A549 (cell line): ENCODE data around the gene IGFBP4. TPM values are rescaled to one million over a fixed set of nuclear protein-coding genes. Genes with fewer than 3 reads are reported as not detected.

Experiments used
- ATAC-seq, 2 experiments: fragments of 200-7000 bp in 1 of 2; fragments of >200 bp in 1 of 2; cut with Nextera tagmentation in 1 of 2; cut with Tn5 transposase in 1 of 2; 3 replicates each; pipeline versions ENCODE4 v1.8.0 to v1.9.1; 2018 to 2020; ENCODE audit warnings: mild to moderate bottlenecking in 1 of 2, moderate library complexity in 1 of 2
- CTCF ChIA-PET: fragments of 300-600 bp; sonication (Branson Sonifier 250); formaldehyde crosslinking; extraction: SDS; loops from one replicate; lab custom pipeline; 2021; ENCODE audit warnings: antibody characterized with exemption, inconsistent platforms; lab: Yijun Ruan, JAX
- POLR2A ChIA-PET: fragments of 350-600 bp; formaldehyde crosslinking; extraction: SDS; loops from one replicate; lab custom pipeline; 2021; ENCODE audit warnings: antibody characterized with exemption, inconsistent platforms; lab: Yijun Ruan, JAX
- DNase-seq, 2 experiments: peaks; one replicate each; pipeline versions ENCODE4 v3.0.0 to v3.0.0-alpha.2; 2011 to 2016; ENCODE audit warnings: low read depth in 1 of 2, low spot score in 1 of 2
- FAIRE-seq: peaks from 2 replicates; lab custom pipeline; 2011; peaks lifted over from hg19 to GRCh38; lab: Jason Lieb, UNC
- H3K27ac ChIP-seq, 2 experiments: fragments of >200 bp; sonication (Bioruptor Twin); formaldehyde crosslinking; 3 replicates each; pipeline ENCODE4 v1.5.1; 2016 to 2017
- H3K4me1 ChIP-seq: fragments of >200 bp; sonication (Bioruptor Twin); formaldehyde crosslinking; 3 replicates; pipeline ENCODE4 v1.6.1; 2016
- H3K4me2 ChIP-seq: fragments of >200 bp; sonication (Bioruptor Twin); formaldehyde crosslinking; 3 replicates; pipeline ENCODE4 v1.6.1; 2016
- H3K4me3 ChIP-seq: fragments of >200 bp; sonication (Bioruptor Twin); formaldehyde crosslinking; 3 replicates; pipeline ENCODE4 v1.5.1; 2016
- H3K9me3 ChIP-seq: fragments of >200 bp; sonication (Bioruptor Twin); formaldehyde crosslinking; 3 replicates; pipeline ENCODE4 v1.6.1; 2016
- CBX2 ChIP-seq: fragments of 200-600 bp; sonication (generic); IDR thresholded peaks from 2 replicates; pipeline ENCODE4 v1.6.1; 2016; ENCODE audit warnings: low read depth, mild to moderate bottlenecking, borderline replicate concordance
- CBX8 ChIP-seq: fragments of 200-600 bp; sonication (generic); IDR thresholded peaks from 2 replicates; pipeline ENCODE4 v1.6.1; 2016
- CHD2 ChIP-seq: fragments of 150-350 bp; IDR thresholded peaks from 2 replicates; pipeline ENCODE4 v1.6.1; 2014; ENCODE audit warnings: low read length; ENCODE audit not compliant: partially characterized antibody
- EHF ChIP-seq: fragments of 250-450 bp; sonication (Bioruptor Pico); IDR thresholded peaks from 2 replicates; pipeline ENCODE4 v1.5.0; 2020; ENCODE audit warnings: mild to moderate bottlenecking
- ESRRA ChIP-seq: fragments of 150-350 bp; IDR thresholded peaks from 2 replicates; pipeline ENCODE4 v1.6.1; 2014; ENCODE audit warnings: mild to moderate bottlenecking, low read length, borderline replicate concordance
- FOSB ChIP-seq: fragments of 250-450 bp; sonication (Bioruptor Pico); IDR thresholded peaks from 2 replicates; pipeline ENCODE4 v1.5.0; 2020; ENCODE audit warnings: mild to moderate bottlenecking, moderate library complexity
- HEYL ChIP-seq: fragments of 250-450 bp; sonication (Bioruptor Pico); IDR thresholded peaks from 2 replicates; pipeline ENCODE4 v1.8.0; 2021; ENCODE audit warnings: mild to moderate bottlenecking, moderate library complexity
- HOXA7 ChIP-seq: fragments of 250-450 bp; sonication (Bioruptor Pico); IDR thresholded peaks from 2 replicates; pipeline ENCODE4 v1.5.0; 2020; ENCODE audit warnings: mild to moderate bottlenecking, moderate library complexity
- HOXB13 ChIP-seq: fragments of 250-450 bp; sonication (Bioruptor Pico); IDR thresholded peaks from 2 replicates; pipeline ENCODE4 v1.5.0; 2020; ENCODE audit warnings: low read depth, mild to moderate bottlenecking, moderate library complexity
- JUN ChIP-seq, 2 experiments: fragments of >200 bp; sonication (Bioruptor Twin); formaldehyde crosslinking; IDR thresholded peaks; 2 replicates in 1 of 2; 3 replicates in 1 of 2; pipeline ENCODE4 v1.6.1; 2016 to 2017
- JUNB ChIP-seq: fragments of >200 bp; sonication (Bioruptor Twin); formaldehyde crosslinking; IDR thresholded peaks from 2 replicates; pipeline ENCODE4 v1.6.1; 2016
- KDM1A ChIP-seq: fragments of 200-600 bp; sonication (generic); IDR thresholded peaks from 2 replicates; pipeline ENCODE4 v1.6.1; 2016; ENCODE audit warnings: low read depth, mild to moderate bottlenecking
- KDM5A ChIP-seq: fragments of 200-600 bp; sonication (generic); IDR thresholded peaks from 2 replicates; pipeline ENCODE4 v1.6.1; 2016; ENCODE audit warnings: antibody characterized with exemption, mild to moderate bottlenecking
- MAZ ChIP-seq: fragments of 150-350 bp; IDR thresholded peaks from 2 replicates; pipeline ENCODE4 v1.6.1; 2014; ENCODE audit warnings: antibody characterized with exemption, low read depth, low read length, borderline replicate concordance
- NPAS2 ChIP-seq: fragments of 250-450 bp; sonication (Bioruptor Pico); IDR thresholded peaks from 2 replicates; pipeline ENCODE4 v1.8.0; 2022; ENCODE audit warnings: mild to moderate bottlenecking, moderate library complexity, borderline replicate concordance
- NR3C1 ChIP-seq: fragments of >200 bp; sonication (Bioruptor Twin); formaldehyde crosslinking; IDR thresholded peaks from 3 replicates; pipeline ENCODE4 v1.6.1; 2017
- POLR2A ChIP-seq: IDR thresholded peaks from 2 replicates; pipeline ENCODE4 v1.6.1; 2012; ENCODE audit warnings: mild to moderate bottlenecking, low read length
- POLR2AphosphoS2 ChIP-seq: conservative IDR thresholded peaks from 2 replicates; pipeline ENCODE4 v1.6.1; 2012; ENCODE audit warnings: low read length, improper control_type of control experiment, inconsistent platforms
- RAD21 ChIP-seq, 2 experiments: fragments of >200 bp in 1 of 2; sonication (Bioruptor Twin) in 1 of 2; formaldehyde crosslinking in 1 of 2; IDR thresholded peaks in 1 of 2; conservative IDR thresholded peaks in 1 of 2; 2 replicates in 1 of 2; 3 replicates in 1 of 2; pipeline ENCODE4 v1.6.1; 2012 to 2018; ENCODE audit warnings: inconsistent platforms in 1 of 2
- RARB ChIP-seq: fragments of 250-450 bp; sonication (Bioruptor Pico); IDR thresholded peaks from 2 replicates; pipeline ENCODE4 v1.8.0; 2021; ENCODE audit warnings: mild to moderate bottlenecking, moderate library complexity
- RCOR1 ChIP-seq: fragments of 150-350 bp; IDR thresholded peaks from 2 replicates; pipeline ENCODE4 v1.6.1; 2014; ENCODE audit warnings: antibody characterized with exemption, low read length, low read depth
- RFX5 ChIP-seq: fragments of 450-650 bp; IDR thresholded peaks from 2 replicates; pipeline ENCODE4 v1.7.1; 2014; ENCODE audit warnings: antibody characterized with exemption, mild to moderate bottlenecking, moderate library complexity
- RNF2 ChIP-seq: fragments of 200-600 bp; sonication (generic); IDR thresholded peaks from 2 replicates; pipeline ENCODE4 v1.6.1; 2016; ENCODE audit warnings: low read depth, mild to moderate bottlenecking, antibody characterized with exemption, moderate library complexity, borderline replicate concordance
- SMC3 ChIP-seq: fragments of >200 bp; sonication (Bioruptor Twin); formaldehyde crosslinking; IDR thresholded peaks from 3 replicates; pipeline ENCODE4 v1.6.1; 2018; ENCODE audit warnings: inconsistent platforms
- SREBF2 ChIP-seq: fragments of 450-650 bp; IDR thresholded peaks from 2 replicates; pipeline ENCODE4 v1.6.1; 2014; ENCODE audit warnings: mild to moderate bottlenecking, moderate library complexity
- TFCP2L1 ChIP-seq: fragments of 250-450 bp; sonication (Bioruptor Pico); IDR thresholded peaks from 2 replicates; pipeline ENCODE4 v1.5.0; 2021; ENCODE audit warnings: mild to moderate bottlenecking
- TP53 ChIP-seq: fragments of 250-450 bp; sonication (Bioruptor Pico); IDR thresholded peaks from 2 replicates; pipeline ENCODE4 v1.5.0; 2021; ENCODE audit warnings: mild to moderate bottlenecking, moderate library complexity
- ZC3H11A ChIP-seq: fragments of 450-650 bp; IDR thresholded peaks from 2 replicates; pipeline ENCODE4 v1.6.1; 2014; ENCODE audit warnings: antibody characterized with exemption, mild to moderate bottlenecking
- WGBS: methylation state at CpG from one replicate; pipeline ENCODE4 v1.1.6; 2017; ENCODE audit errors: missing lambda C conversion rate; 5-methylcytosine and 5-hydroxymethylcytosine counted together
- polyA plus RNA-seq, 4 experiments: library from polyadenylated mRNA; depleted of rRNA in 3 of 4; stranded (reverse); fragments of >200 nt; fragmentation: RNase III in 1 of 4; extraction: RNeasy Plus Mini Kit Qiagen cat#74134 plus additional on column Dnase treatment in 1 of 4; gene quantifications; 2 replicates in 3 of 4; 3 replicates in 1 of 4; pipeline ENCODE4 v1.2.3, GENCODE V29; 2011 to 2017
- TF ChIP-seq, protein P1 (sequence below): fragments of 250-450 bp; sonication (Bioruptor Pico); IDR thresholded peaks from 2 replicates; pipeline ENCODE4 v1.5.0; 2020; ENCODE audit warnings: low read depth, mild to moderate bottlenecking, moderate library complexity
- TF ChIP-seq, protein P2 (sequence below): fragments of 450-650 bp; IDR thresholded peaks from 2 replicates; pipeline ENCODE4 v1.6.1; 2014; ENCODE audit warnings: antibody characterized with exemption
- TF ChIP-seq, protein P3 (sequence below): fragments of >200 bp; sonication (Bioruptor Twin); formaldehyde crosslinking; IDR thresholded peaks from 3 replicates; pipeline ENCODE4 v1.5.1; 2016

Gene IGFBP4
- polyA plus RNA-seq, 2 of the 4 experiments (the other 2 are of a cell fraction): 1,080 to 1,829 TPM

DNA sequence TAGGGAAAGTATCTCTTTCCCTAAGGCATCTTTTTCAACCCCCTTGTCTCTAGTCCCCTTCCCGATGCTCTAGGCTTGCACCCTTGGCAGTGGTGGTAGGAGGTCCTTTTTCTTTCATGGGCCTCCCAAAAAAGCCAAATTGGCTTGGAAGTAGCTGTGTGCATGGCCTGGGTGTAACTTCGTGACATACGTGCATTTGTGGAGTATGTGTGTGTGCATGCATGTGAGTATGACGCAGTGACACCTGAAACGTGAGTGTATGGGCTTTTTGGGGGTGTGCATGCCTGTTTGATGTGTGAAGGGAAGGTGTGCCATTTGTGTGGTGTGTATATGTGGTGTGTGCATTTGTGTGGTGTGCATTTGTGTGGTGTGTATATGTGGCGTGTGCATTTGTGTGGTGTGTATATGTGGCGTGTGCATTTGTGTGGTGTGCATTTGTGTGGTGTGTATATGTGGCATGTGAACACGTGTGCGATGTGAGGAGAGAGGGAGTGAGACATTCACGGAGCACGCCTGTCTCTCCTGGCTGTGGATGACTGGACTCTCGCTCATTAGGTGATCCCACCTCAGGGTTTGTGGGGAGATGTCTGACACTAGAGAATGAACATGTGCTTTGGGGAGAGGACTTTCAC lies 15.7 kb downstream of the IGFBP4 start:
- peak overlapping the region; percentile 62 for H3K4me2 ChIP-seq

DNA sequence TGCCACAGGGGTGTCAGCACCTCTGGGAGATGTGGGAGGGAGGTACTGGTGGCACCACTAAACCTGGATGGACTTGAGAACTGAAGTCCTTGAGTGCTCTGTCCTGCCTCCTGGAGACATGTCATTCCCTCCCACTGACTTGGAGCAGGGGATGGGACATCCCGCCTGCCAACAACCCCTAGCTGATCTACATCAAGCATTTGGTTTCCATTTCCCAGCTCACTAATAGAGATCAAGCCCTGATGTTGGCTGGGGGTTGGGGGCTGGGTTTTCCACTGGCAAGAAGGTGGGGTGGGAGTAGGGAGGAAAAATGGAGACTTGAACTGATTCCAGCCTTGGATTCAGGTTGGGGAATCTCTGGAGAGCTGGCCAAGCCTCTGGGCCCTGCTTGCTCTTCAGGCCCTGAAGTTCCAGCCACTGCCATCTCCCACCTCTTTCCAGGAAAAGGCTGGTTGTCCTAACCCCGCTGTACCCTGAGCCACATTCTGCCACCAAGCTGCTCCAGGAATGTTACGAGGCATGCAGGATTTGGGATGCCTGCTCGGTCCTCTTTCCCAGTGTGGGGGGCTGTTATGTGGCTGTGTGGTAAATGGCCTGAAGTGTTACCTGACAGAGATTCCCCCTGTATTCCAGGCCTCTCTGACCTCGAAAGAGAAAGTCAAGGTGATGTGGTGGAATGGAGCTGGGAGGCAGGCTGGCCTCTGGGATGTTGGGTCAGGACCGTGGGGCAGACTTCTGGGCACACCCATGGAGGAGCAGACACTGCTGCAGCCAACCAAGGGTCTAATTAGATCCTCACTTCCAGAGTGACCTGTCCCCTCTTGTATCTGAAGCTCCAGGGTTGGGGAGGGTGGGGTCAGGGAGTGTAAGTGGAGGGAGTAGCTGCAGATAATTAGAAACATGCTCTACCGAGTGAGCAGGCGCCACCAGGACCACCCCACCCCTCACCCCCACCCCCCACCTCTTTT lies 16.7 kb downstream of the IGFBP4 start:
- CTCF ChIA-PET: interaction anchor here (0.6 to 37.5 kb wide), 10 partner anchors 10 to 100 kb away, joined by 3 to 822 read pairs (median 6); partner anchors contain the start of genes IGFBP4 and TOP2A
- peak in 1 of 2 experiments; percentile 3; a peak in 2 of 6 replicates for ATAC-seq
- peak in 1 of 2 experiments; percentile 63 for DNase-seq
- POLR2A ChIA-PET: interaction anchor here (0.8 to 4.4 kb wide), 10 partner anchors 8 to 98 kb away, joined by 3 to 36 read pairs (median 7); partner anchors contain the start of gene IGFBP4
- Histone ChIP-seq H3K9me3 (no peaks in the 10 kb centered on the region), H3K4me3 (no peak overlapping the region), H3K27ac (peak overlapping the region; percentile 71 to 90), H3K4me1 (peaks cover 91% of the 10 kb centered on the region), H3K4me2 (peak overlapping the region; percentile 62)
- 64% methylated on average over 8 of the region's 8 CpGs for WGBS
- no peak for FAIRE-seq
- TF ChIP-seq RCOR1: no peak
- no peak for TF ChIP-seq MAZ
- TF ChIP-seq JUNB: no peak
- no peak for TF ChIP-seq POLR2A
- 0 out of 2 replicates have a peak, but pooled peaks have one; percentile 46 for TF ChIP-seq TP53
- TF ChIP-seq CBX8: no peak
- no peak for TF ChIP-seq SREBF2
- no peak for TF ChIP-seq RAD21 (conservative IDR thresholded peaks at IDR 0.05 in 1 of 2, IDR thresholded peaks at IDR 0.05 in 1 of 2)
- no peak for TF ChIP-seq ZC3H11A
- TF ChIP-seq EHF (CRISPR knock-in tag): no peak
- peak; percentile 24 for TF ChIP-seq CHD2
- TF ChIP-seq JUN (IDR thresholded peaks at IDR 0.05): peak; percentile 9 to 69; a peak in 4 of 5 replicates
- no peak for TF ChIP-seq KDM5A
- TF ChIP-seq, protein P1, sequence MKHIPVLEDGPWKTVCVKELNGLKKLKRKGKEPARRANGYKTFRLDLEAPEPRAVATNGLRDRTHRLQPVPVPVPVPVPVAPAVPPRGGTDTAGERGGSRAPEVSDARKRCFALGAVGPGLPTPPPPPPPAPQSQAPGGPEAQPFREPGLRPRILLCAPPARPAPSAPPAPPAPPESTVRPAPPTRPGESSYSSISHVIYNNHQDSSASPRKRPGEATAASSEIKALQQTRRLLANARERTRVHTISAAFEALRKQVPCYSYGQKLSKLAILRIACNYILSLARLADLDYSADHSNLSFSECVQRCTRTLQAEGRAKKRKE (CRISPR knock-in tag): 0 out of 2 replicates have a peak, but pooled peaks have one; percentile 11
- no peak for TF ChIP-seq NPAS2 (CRISPR knock-in tag)
- no peak for TF ChIP-seq ESRRA
- TF ChIP-seq HEYL (CRISPR knock-in tag): no peak
- TF ChIP-seq, protein P2, sequence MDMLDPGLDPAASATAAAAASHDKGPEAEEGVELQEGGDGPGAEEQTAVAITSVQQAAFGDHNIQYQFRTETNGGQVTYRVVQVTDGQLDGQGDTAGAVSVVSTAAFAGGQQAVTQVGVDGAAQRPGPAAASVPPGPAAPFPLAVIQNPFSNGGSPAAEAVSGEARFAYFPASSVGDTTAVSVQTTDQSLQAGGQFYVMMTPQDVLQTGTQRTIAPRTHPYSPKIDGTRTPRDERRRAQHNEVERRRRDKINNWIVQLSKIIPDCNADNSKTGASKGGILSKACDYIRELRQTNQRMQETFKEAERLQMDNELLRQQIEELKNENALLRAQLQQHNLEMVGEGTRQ: no peak
- TF ChIP-seq, protein P3, sequence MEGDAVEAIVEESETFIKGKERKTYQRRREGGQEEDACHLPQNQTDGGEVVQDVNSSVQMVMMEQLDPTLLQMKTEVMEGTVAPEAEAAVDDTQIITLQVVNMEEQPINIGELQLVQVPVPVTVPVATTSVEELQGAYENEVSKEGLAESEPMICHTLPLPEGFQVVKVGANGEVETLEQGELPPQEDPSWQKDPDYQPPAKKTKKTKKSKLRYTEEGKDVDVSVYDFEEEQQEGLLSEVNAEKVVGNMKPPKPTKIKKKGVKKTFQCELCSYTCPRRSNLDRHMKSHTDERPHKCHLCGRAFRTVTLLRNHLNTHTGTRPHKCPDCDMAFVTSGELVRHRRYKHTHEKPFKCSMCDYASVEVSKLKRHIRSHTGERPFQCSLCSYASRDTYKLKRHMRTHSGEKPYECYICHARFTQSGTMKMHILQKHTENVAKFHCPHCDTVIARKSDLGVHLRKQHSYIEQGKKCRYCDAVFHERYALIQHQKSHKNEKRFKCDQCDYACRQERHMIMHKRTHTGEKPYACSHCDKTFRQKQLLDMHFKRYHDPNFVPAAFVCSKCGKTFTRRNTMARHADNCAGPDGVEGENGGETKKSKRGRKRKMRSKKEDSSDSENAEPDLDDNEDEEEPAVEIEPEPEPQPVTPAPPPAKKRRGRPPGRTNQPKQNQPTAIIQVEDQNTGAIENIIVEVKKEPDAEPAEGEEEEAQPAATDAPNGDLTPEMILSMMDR: no peak
- TF ChIP-seq TFCP2L1 (CRISPR knock-in tag): no peak
- TF ChIP-seq KDM1A: no peak
- TF ChIP-seq SMC3: no peak
- TF ChIP-seq HOXB13 (CRISPR knock-in tag): no peak
- no peak for TF ChIP-seq NR3C1
- no peak for TF ChIP-seq RNF2
- TF ChIP-seq HOXA7: peak; percentile 89
- TF ChIP-seq RFX5: no peak
- peak; percentile 69; the same call in 1 of the 2 replicates for TF ChIP-seq FOSB (CRISPR knock-in tag)

More for the DNA sequence above, 15.7 kb downstream of the IGFBP4 start:
- WGBS: 88% methylated on average over 12 of the region's 12 CpGs
- TF ChIP-seq KDM1A (0 out of 2 replicates have a peak, but pooled peaks have one; percentile 38), POLR2AphosphoS2 (peak; percentile 99), RARB (CRISPR knock-in tag) (0 out of 2 replicates have a peak, but pooled peaks have one; percentile 47), CBX2 (no peak), JUN (IDR thresholded peaks at IDR 0.05) (no peak; a peak in 1 of 5 replicates)
- TF ChIP-seq, all 56 proteins: peak for 3
- DNase-seq: peak in 1 of 2 experiments; percentile 42
- Histone ChIP-seq H3K27ac (peak overlapping the region; percentile 71 to 90), H3K4me3 (no peak overlapping the region), H3K4me1 (peaks cover 100% of the 10 kb centered on the region), H3K9me3 (no peaks in the 10 kb centered on the region)
- ATAC-seq: no peak
- FAIRE-seq: peak; percentile 91
- ChIA-PET CTCF (interaction anchor here (1.1 to 37.5 kb wide), 7 partner anchors 9 to 96 kb away, joined by 3 to 822 read pairs (median 120); partner anchors contain the start of gene IGFBP4), POLR2A (interaction anchor here (0.9 to 4.4 kb wide), 3 partner anchors 12 to 17 kb away, joined by 4 to 36 read pairs (median 14); partner anchors contain the start of gene IGFBP4)
